Activated CD4-positive, alpha-beta T cell treated with anti-CD3 and anti-CD28 coated beads for 36 hours (primary cell): ENCODE results near the gene ZNF492. TPM values are rescaled to one million over a fixed set of nuclear protein-coding genes. Genes with fewer than 3 reads are reported as not detected.
"Not testable (repeated sequence)": the region's sequence is repeated elsewhere in the genome, so short reads cannot be mapped to it uniquely, and the experiment has no call there.

ENCODE experiments used
- ATAC-seq: fragments of 200-7000 bp; cut with Tn5 transposase; one replicate; pipeline ENCODE4 v1.10.0; 2021; ENCODE audit warnings: mild to moderate bottlenecking, moderate library complexity
- CTCF ChIA-PET: fragments of 350-600 bp; sonication (Branson Sonifier 250); formaldehyde crosslinking; loops from one replicate; lab custom pipeline; 2021; ENCODE audit warnings: antibody characterized with exemption; lab: Charles Lee
- POLR2A ChIA-PET: fragments of 350-600 bp; sonication (Branson Sonifier 250); formaldehyde crosslinking; loops from one replicate; lab custom pipeline; 2021; ENCODE audit warnings: antibody characterized with exemption, inconsistent platforms; lab: Charles Lee
- DNase-seq: peaks from one replicate; pipeline ENCODE4 v3.0.0-alpha.2; 2020
- H3K27ac Mint-ChIP-seq: one replicate; pipeline ENCODE4 v1.8.0; 2021; ENCODE audit warnings: mixed read lengths
- H3K27me3 Mint-ChIP-seq: one replicate; pipeline ENCODE4 v1.8.0; 2021; ENCODE audit warnings: mixed read lengths
- H3K36me3 Mint-ChIP-seq: one replicate; pipeline ENCODE4 v1.8.0; 2021; ENCODE audit warnings: low read depth, mixed read lengths
- H3K4me1 Mint-ChIP-seq: one replicate; pipeline ENCODE4 v1.8.0; 2021; ENCODE audit warnings: mixed read lengths
- H3K4me3 Mint-ChIP-seq: one replicate; pipeline ENCODE4 v1.8.0; 2021; ENCODE audit warnings: mild to moderate bottlenecking, moderate library complexity, mixed read lengths
- H3K9me3 Mint-ChIP-seq: one replicate; pipeline ENCODE4 v1.8.0; 2021; ENCODE audit warnings: low read depth, mixed read lengths
- intact Hi-C, 2 experiments: fragments of 100-400 bp; cut with DNase I in 1 of 2; cut with micrococcal nuclease in 1 of 2; formaldehyde crosslinking; loops; one replicate each; pipeline versions ENCODE4 v1.14.2 to v1.15.1; 2022 to 2024; cut with DNase I, micrococcal nuclease
- total RNA-seq, 2 experiments: library from RNA; stranded (reverse); gene quantifications; one replicate each; pipeline ENCODE4 v1.2.3, GENCODE V29; 2021

Gene ZNF492
- total RNA-seq, 2 experiments from 2014 or later: 3.5 to 3.6 TPM

DNA sequence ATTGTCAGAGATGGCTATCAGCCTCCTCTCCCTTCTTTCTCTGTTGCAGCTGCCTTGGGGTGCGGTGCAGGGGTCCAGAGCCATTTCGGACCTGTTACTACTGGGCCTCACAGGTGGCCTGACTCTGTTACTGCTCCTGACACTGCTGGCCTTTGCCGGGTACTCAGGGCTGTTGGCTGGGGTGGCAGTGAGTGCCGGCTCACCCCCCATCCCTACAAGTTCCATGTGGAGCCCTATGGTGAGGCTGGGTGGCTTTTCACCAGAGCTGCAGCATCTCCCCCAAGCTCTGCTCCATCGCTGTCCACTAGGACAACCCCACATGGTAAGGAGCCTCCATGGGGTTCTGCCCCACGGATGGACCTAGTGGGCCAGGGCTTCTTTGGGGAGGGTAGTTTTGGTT, 13.7 kb upstream of the ZNF492 start:
- no peak for DNase-seq
- intact Hi-C loops: no loop called here
- H3K4me1 Mint-ChIP-seq: no peaks in the 10 kb centered on the region
- H3K4me3 Mint-ChIP-seq: no peak overlapping the region
- ChIA-PET CTCF (no interaction called here), POLR2A (no interaction called here)
- H3K9me3 Mint-ChIP-seq: no peaks in the 10 kb centered on the region
- H3K27me3 Mint-ChIP-seq: peaks cover 10% of the 10 kb centered on the region
- ATAC-seq: no peak
- no peaks in the 10 kb centered on the region for H3K36me3 Mint-ChIP-seq
- no peak overlapping the region for H3K27ac Mint-ChIP-seq

- H3K27ac Mint-ChIP-seq: no peak overlapping the region
- ChIA-PET CTCF (no interaction called here), POLR2A (no interaction called here)
- H3K36me3 Mint-ChIP-seq: no peaks in the 10 kb centered on the region
- no peak for DNase-seq
- H3K9me3 Mint-ChIP-seq: no peaks in the 10 kb centered on the region
- no peak for ATAC-seq
- H3K4me3 Mint-ChIP-seq: no peak overlapping the region
- no peaks in the 10 kb centered on the region for H3K4me1 Mint-ChIP-seq
- peaks cover 10% of the 10 kb centered on the region for H3K27me3 Mint-ChIP-seq
- intact Hi-C loops: no loop called here
These were observed 13.2 kb upstream of the ZNF492 start for GRCh38 chr19:22620912-22621311.

GRCh38 chr19:22622020-22622419, 12.1 kb upstream of the ZNF492 start:
- ATAC-seq (no peak), DNase-seq (no peak)
- CTCF ChIA-PET: no interaction called here
- H3K27ac Mint-ChIP-seq: no peak overlapping the region
- intact Hi-C loops: no loop called here
- peaks cover 6% of the 10 kb centered on the region for H3K27me3 Mint-ChIP-seq
- no peaks in the 10 kb centered on the region for H3K4me1 Mint-ChIP-seq
- POLR2A ChIA-PET: no interaction called here
- no peaks in the 10 kb centered on the region for H3K36me3 Mint-ChIP-seq
- H3K4me3 Mint-ChIP-seq: no peak overlapping the region
- no peaks in the 10 kb centered on the region for H3K9me3 Mint-ChIP-seq

DNA sequence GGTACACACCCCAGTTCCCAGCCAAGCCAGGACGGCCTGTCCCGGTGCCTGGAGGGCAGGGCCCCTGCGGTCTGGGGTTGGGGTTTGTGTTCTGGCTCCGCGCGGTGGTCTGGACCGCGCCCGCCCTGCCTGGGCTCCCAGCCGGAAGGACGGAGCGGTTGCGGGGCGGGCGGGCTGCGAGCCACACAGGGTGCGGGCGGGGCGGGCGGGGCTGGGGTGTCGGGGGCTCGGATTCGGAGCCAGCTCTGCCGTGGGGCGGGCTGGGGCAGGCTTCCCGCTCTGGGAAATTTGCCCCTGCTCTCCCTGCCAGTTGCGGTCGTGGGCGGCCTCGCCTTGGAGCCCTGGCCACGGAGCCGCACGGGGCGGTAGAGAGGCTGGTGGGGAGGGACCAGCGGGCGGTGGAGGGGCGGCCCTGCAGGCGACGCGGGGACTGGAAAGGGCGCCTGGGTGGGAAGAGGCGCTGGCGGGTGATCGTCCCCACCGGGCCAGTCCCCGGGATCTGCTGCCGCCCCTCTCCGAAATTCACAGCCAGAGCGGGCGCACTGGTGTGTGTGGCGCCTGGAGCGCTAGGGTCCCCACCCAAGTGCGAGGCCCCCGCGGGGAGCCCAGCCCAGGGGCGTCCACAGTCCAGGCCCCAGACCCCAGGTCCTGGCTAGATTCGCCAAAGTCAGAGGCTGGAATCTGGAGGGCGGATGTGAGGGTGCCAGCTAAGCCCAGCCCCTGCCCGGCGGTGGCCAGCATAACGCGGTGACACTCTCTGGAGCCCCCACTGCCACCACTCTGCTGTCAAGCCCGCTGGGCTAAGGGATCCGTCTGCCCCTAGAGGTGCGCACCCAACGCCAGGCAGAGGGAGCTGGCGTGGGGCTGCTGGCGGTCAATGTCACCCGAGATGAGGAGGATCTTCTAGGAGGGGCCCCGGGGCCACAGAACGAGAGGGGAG, 11.0 kb upstream of the ZNF492 start:
- H3K4me3 Mint-ChIP-seq: no peak overlapping the region
- no peak overlapping the region for H3K27ac Mint-ChIP-seq
- no peaks in the 10 kb centered on the region for H3K9me3 Mint-ChIP-seq
- H3K36me3 Mint-ChIP-seq: no peaks in the 10 kb centered on the region
- ChIA-PET CTCF (no interaction called here), POLR2A (no interaction called here)
- H3K4me1 Mint-ChIP-seq: no peaks in the 10 kb centered on the region
- no peak for DNase-seq
- intact Hi-C loops: no loop called here
- peaks cover 6% of the 10 kb centered on the region for H3K27me3 Mint-ChIP-seq
- no peak for ATAC-seq

DNA sequence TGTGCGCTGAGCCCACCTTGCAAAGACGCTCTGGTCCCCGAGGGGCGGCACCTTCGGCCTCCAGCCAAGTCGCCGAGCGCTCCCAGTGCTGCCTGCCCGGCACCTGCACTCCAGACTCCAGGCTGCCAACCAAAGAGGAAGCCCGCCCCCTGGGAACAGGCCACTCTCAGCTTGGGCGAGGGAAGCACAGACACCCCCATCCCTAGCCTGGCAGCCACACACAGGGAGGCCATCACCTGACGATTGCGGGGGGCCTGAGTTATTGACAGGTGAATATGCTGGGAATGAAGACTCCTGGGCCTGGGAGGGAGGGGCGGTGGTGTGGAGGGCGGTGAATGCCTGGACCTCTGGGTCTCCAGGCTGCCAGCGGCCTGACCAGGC, 10.3 kb upstream of the ZNF492 start:
- DNase-seq: no peak
- no peaks in the 10 kb centered on the region for H3K9me3 Mint-ChIP-seq

GRCh38 chr19:22625266-22626035, 8.7 kb upstream of the ZNF492 start:
- Mint-ChIP-seq H3K36me3 (no peaks in the 10 kb centered on the region), H3K9me3 (no peaks in the 10 kb centered on the region), H3K4me3 (no peak overlapping the region), H3K27ac (no peak overlapping the region), H3K27me3 (peaks cover 5% of the 10 kb centered on the region), H3K4me1 (no peaks in the 10 kb centered on the region)
- ATAC-seq: no peak
- ChIA-PET CTCF (no interaction called here), POLR2A (no interaction called here)
- intact Hi-C loops: no loop called here
- DNase-seq: no peak

More for the DNA sequence above, 10.3 kb upstream of the ZNF492 start:
- no peaks in the 10 kb centered on the region for H3K4me1 Mint-ChIP-seq
- no peak overlapping the region for H3K4me3 Mint-ChIP-seq
- no peaks in the 10 kb centered on the region for H3K36me3 Mint-ChIP-seq
- H3K27me3 Mint-ChIP-seq: peaks cover 5% of the 10 kb centered on the region
- ChIA-PET POLR2A (no interaction called here), CTCF (no interaction called here)
- no peak for ATAC-seq
- intact Hi-C loops: no loop called here
- no peak overlapping the region for H3K27ac Mint-ChIP-seq

- DNase-seq (no peak), ATAC-seq (no peak)
- POLR2A ChIA-PET: no interaction called here
- intact Hi-C loops: no loop called here
- Mint-ChIP-seq H3K4me1 (no peaks in the 10 kb centered on the region), H3K27ac (no peak overlapping the region), H3K9me3 (no peaks in the 10 kb centered on the region), H3K27me3 (no peaks in the 10 kb centered on the region), H3K4me3 (no peak overlapping the region), H3K36me3 (no peaks in the 10 kb centered on the region)
- CTCF ChIA-PET: no interaction called here
These were observed 6.6 kb upstream of the ZNF492 start for GRCh38 chr19:22627526-22627925.

DNA sequence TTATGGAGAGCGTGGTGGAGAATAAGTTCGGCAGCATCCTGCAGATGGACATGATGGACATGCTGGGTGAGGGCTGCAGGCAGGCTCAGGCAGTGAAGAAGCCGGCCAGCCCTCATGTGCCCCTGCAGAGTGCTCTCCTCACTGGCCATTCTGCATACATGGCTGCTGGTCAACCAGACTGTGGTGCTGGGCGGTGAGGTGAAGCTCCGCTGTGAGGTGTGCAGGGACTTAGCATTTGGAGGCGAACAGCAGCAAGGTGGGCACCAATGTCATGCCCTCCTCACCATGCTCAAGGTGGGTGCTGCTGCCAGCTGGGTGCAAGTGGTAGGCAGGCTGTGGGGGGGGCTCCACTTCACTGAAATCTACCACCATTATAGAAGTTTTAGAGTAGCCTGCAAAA, 5.7 kb upstream of the ZNF492 start:
- intact Hi-C loops: no loop called here
- H3K27me3 Mint-ChIP-seq: no peaks in the 10 kb centered on the region
- ATAC-seq (no peak), DNase-seq (no peak)
- ChIA-PET CTCF (no interaction called here), POLR2A (no interaction called here)
- H3K9me3 Mint-ChIP-seq: no peaks in the 10 kb centered on the region
- no peaks in the 10 kb centered on the region for H3K36me3 Mint-ChIP-seq
- H3K4me3 Mint-ChIP-seq: no peak overlapping the region
- no peak overlapping the region for H3K27ac Mint-ChIP-seq
- no peaks in the 10 kb centered on the region for H3K4me1 Mint-ChIP-seq

DNA sequence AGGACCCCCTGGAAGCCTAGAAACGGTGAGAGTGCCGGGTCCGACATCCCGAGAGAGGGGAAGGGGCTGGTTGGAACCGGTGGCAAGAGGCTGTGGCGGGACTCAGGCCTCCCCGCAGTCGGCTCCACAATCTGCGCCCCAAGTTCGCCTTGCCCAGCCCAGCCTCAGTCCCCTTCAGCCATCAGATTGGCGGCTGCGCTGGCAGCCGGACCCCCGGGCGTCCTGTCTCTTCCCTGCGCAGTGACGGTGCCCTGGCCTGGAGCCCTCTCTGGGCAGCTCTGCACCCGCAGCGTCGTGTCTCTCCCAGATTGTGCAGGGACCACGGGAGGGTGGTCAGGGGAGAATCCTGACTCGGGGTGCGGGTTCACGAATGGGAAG, 315 bp downstream of the ZNF492 start:
- peak; percentile 28 for ATAC-seq
- peak overlapping the region; percentile 93 for H3K4me3 Mint-ChIP-seq
- peak overlapping the region; percentile 94 for H3K27ac Mint-ChIP-seq
- H3K36me3 Mint-ChIP-seq: peaks cover 10% of the 10 kb centered on the region
- CTCF ChIA-PET: no interaction called here
- intact Hi-C loops: loop anchor here (1.0 to 10.0 kb wide), 6 partner anchors 797 to 1280 kb away; partner anchors contain the start of genes ZNF100 (in 1 of the 2), ZNF43 (in 1 of the 2), ZNF675 (in 1 of the 2) and ZNF681 (in 1 of the 2)
- DNase-seq: peak; percentile 36
- H3K9me3 Mint-ChIP-seq: peaks cover 4% of the 10 kb centered on the region
- H3K4me1 Mint-ChIP-seq: peaks cover 6% of the 10 kb centered on the region
- no peaks in the 10 kb centered on the region for H3K27me3 Mint-ChIP-seq
- POLR2A ChIA-PET: interaction anchor here (0.7 kb wide), 1 partner anchor 759 kb away, joined by 3 read pairs; no protein-coding TSS in a partner anchor

- H3K27ac Mint-ChIP-seq, DNase-seq, H3K4me3 Mint-ChIP-seq, ATAC-seq, H3K27me3 Mint-ChIP-seq, H3K4me1 Mint-ChIP-seq, intact Hi-C loops, POLR2A ChIA-PET: not testable (repeated sequence)
- peaks cover 22% of the 10 kb centered on the region for H3K9me3 Mint-ChIP-seq
- CTCF ChIA-PET: interaction anchor here (0.6 kb wide), 1 partner anchor 62 kb away, joined by 3 read pairs; no protein-coding TSS in a partner anchor
- H3K36me3 Mint-ChIP-seq: peaks cover 12% of the 10 kb centered on the region
These were observed 51.4 kb downstream of the ZNF492 start for GRCh38 chr19:22685493-22685892.

DNA sequence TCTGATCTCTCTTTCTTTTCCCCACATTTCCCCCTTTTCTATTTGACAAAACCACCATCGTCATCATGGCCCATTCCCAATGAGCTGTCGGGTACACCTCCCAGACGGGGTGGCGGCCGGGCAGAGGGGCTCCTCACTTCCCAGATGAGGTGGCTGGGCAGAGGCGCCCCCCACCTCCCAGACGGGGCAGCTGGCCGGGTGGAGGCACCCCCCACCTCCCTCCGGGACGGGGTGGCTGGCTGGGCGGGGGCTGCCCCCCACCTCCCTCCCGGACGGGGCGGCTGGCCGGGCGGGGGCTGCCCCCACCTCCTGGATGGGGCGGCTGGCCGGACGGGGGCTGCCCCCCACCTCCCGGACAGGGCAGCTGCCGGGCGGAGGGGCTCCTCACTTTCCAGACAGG, 68.5 kb downstream of the ZNF492 start:
- POLR2A ChIA-PET, ATAC-seq, H3K27me3 Mint-ChIP-seq, H3K4me1 Mint-ChIP-seq, H3K27ac Mint-ChIP-seq, H3K4me3 Mint-ChIP-seq, H3K36me3 Mint-ChIP-seq, CTCF ChIA-PET, intact Hi-C loops, DNase-seq: not testable (repeated sequence)
- peaks cover 18% of the 10 kb centered on the region for H3K9me3 Mint-ChIP-seq
